ENCODE measurements around the gene KCTD3. TPM values are rescaled to one million over a fixed set of nuclear protein-coding genes. Genes with fewer than 3 reads are reported as not detected.
A peak's percentile ranks its signal among the peaks of the same experiment; 100 is the strongest.

Gene KCTD3
- total and polyA plus RNA-seq, 2 donors from 2014 or later: 20.3 to 41.6 TPM

GRCh38 chr1:215605011-215605621 lies 38.0 kb downstream of the KCTD3 start:
- H3K27me3 ChIP-seq (ENCODE audit: control insufficient read depth, insufficient read depth, low read length): no peaks in the 10 kb centered on the region
- peaks cover 0 to under 1% (median 0%) of the 10 kb centered on the region in 3 donors for H3K4me1 ChIP-seq (ENCODE audit: control insufficient read depth in 2 of 3, insufficient read depth in 2 of 3, low read depth in 1 of 3, low read length in 3 of 3)
- H3K36me3 ChIP-seq (ENCODE audit: control insufficient read depth in 2 of 3, insufficient read depth in 3 of 3, low read length in 3 of 3): peaks cover 2 to 8% (median 3%) of the 10 kb centered on the region in 3 donors
- no peak for TF ChIP-seq CTCF (IDR thresholded peaks at IDR 0.05; ENCODE audit: borderline replicate concordance, extremely low read depth, insufficient read depth)
- no peaks in the 10 kb centered on the region for H3K9me3 ChIP-seq (ENCODE audit: control insufficient read depth in 2 of 3, insufficient read depth in 1 of 3, low read length in 3 of 3)
- H3K4me3 ChIP-seq (ENCODE audit: low read length in 3 of 3): no peak overlapping the region
- FAIRE-seq: no peak
- no peak overlapping the region for H3K9ac ChIP-seq (ENCODE audit: low read length in 3 of 3)
- H3K27ac ChIP-seq (ENCODE audit: low read depth in 2 of 2, low read length in 2 of 2): no peak overlapping the region
- intact Hi-C loops (cut with DNase I): no loop called here
- DNase-seq: no peak

- peaks cover 2 to 8% (median 3%) of the 10 kb centered on the region in 3 donors for H3K36me3 ChIP-seq (ENCODE audit: control insufficient read depth in 2 of 3, insufficient read depth in 3 of 3, low read length in 3 of 3)
- no peak for FAIRE-seq
Observed at GRCh38 chr1:215606036-215606435, 38.9 kb downstream of the KCTD3 start.

GRCh38 chr1:215606564-215607168 lies 39.6 kb downstream of the KCTD3 start:
- Histone ChIP-seq H3K27ac (ENCODE audit: low read depth in 2 of 2, low read length in 2 of 2) (no peak overlapping the region), H3K27me3 (ENCODE audit: control insufficient read depth, insufficient read depth, low read length) (no peaks in the 10 kb centered on the region), H3K9me3 (ENCODE audit: control insufficient read depth in 2 of 3, insufficient read depth in 1 of 3, low read length in 3 of 3) (no peaks in the 10 kb centered on the region), H3K9ac (ENCODE audit: low read length in 3 of 3) (no peak overlapping the region), H3K4me1 (ENCODE audit: control insufficient read depth in 2 of 3, insufficient read depth in 2 of 3, low read depth in 1 of 3, low read length in 3 of 3) (no peaks in the 10 kb centered on the region), H3K4me3 (ENCODE audit: low read length in 3 of 3) (no peak overlapping the region), H3K36me3 (ENCODE audit: control insufficient read depth in 2 of 3, insufficient read depth in 3 of 3, low read length in 3 of 3) (peaks cover 2 to 8% (median 3%) of the 10 kb centered on the region in 3 donors)
- peak; percentile 16 for TF ChIP-seq CTCF (IDR thresholded peaks at IDR 0.05; ENCODE audit: borderline replicate concordance, extremely low read depth, insufficient read depth)
- FAIRE-seq (peak; percentile 88), DNase-seq (no peak)
- intact Hi-C loops (cut with DNase I): no loop called here

More at GRCh38 chr1:215606036-215606435, 38.9 kb downstream of the KCTD3 start:
- Histone ChIP-seq H3K9me3 (ENCODE audit: control insufficient read depth in 2 of 3, insufficient read depth in 1 of 3, low read length in 3 of 3) (no peaks in the 10 kb centered on the region), H3K4me1 (ENCODE audit: control insufficient read depth in 2 of 3, insufficient read depth in 2 of 3, low read depth in 1 of 3, low read length in 3 of 3) (no peaks in the 10 kb centered on the region), H3K4me3 (ENCODE audit: low read length in 3 of 3) (no peak overlapping the region), H3K27ac (ENCODE audit: low read depth in 2 of 2, low read length in 2 of 2) (no peak overlapping the region), H3K27me3 (ENCODE audit: control insufficient read depth, insufficient read depth, low read length) (no peaks in the 10 kb centered on the region), H3K9ac (ENCODE audit: low read length in 3 of 3) (no peak overlapping the region)
- DNase-seq: no peak
- intact Hi-C loops (cut with DNase I): no loop called here
- no peak for TF ChIP-seq CTCF (IDR thresholded peaks at IDR 0.05; ENCODE audit: borderline replicate concordance, extremely low read depth, insufficient read depth)

Data from kidney (tissue), 14 donors.